GM12878 (cell line): ENCODE measurements around the gene USP5. TPM values are rescaled to one million over a fixed set of nuclear protein-coding genes. Genes with fewer than 3 reads are reported as not detected.

Experiments
- ATAC-seq: fragments of 200-7000 bp; cut with Tn5 transposase; 3 replicates; pipeline ENCODE4 v1.9.1; 2020; ENCODE audit warnings: mild to moderate bottlenecking, moderate library complexity
- BruUV-seq: library from RNA; stranded (reverse); fragments of 400-500 nt; replicated peaks from 2 replicates; lab custom pipeline; 2021; lab: Mats Ljungman, UMichigan
- CTCF ChIA-PET: fragments of 300-600 bp; sonication (Branson Sonifier 250); formaldehyde crosslinking; extraction: SDS; loops from one replicate; lab custom pipeline; 2021; ENCODE audit warnings: inconsistent platforms; lab: Yijun Ruan, JAX
- POLR2A ChIA-PET: fragments of 350-600 bp; formaldehyde crosslinking; extraction: SDS; loops from one replicate; lab custom pipeline; 2021; ENCODE audit warnings: inconsistent platforms; lab: Charles Lee
- RAD21 ChIA-PET: fragments of 300-600 bp; sonication (Branson Sonifier 250); formaldehyde crosslinking; loops from one replicate; lab custom pipeline; 2023; ENCODE audit warnings: antibody characterized with exemption; ENCODE audit not compliant: unreplicated experiment; lab: Charles Lee
- SMC1A ChIA-PET: fragments of 300-600 bp; sonication (Branson Sonifier 250); formaldehyde crosslinking; loops from one replicate; lab custom pipeline; 2023; ENCODE audit not compliant: unreplicated experiment, uncharacterized antibody; lab: Charles Lee
- DNase-seq: peaks from one replicate; pipeline ENCODE4 v3.0.0-alpha.2; 2011; ENCODE audit warnings: low read depth, low spot score
- FAIRE-seq: peaks from 3 replicates; lab custom pipeline; 2011; peaks lifted over from hg19 to GRCh38; lab: Jason Lieb, UNC
- H2AFZ ChIP-seq: 2 replicates; pipeline ENCODE4 v1.6.0; 2011; ENCODE audit warnings: low read depth, low read length, control low read depth; ENCODE audit not compliant: control insufficient read depth
- H3K27ac ChIP-seq: 2 replicates; pipeline ENCODE4 v1.5.1; 2011; ENCODE audit warnings: control low read depth; ENCODE audit not compliant: control insufficient read depth, insufficient read depth
- H3K27me3 ChIP-seq, 2 experiments: replicated peaks in 1 of 2; 2 replicates each; pipeline versions ENCODE4 v1.6.0 to v1.6.1; 2011; ENCODE audit warnings: low read length in 1 of 2; ENCODE audit not compliant: control insufficient read depth in 2 of 2, insufficient read depth in 2 of 2
- H3K36me3 ChIP-seq, 2 experiments: 2 replicates each; pipeline ENCODE4 v1.5.1; 2011; ENCODE audit warnings: low read length in 1 of 2; ENCODE audit not compliant: control insufficient read depth in 2 of 2, insufficient read depth in 2 of 2
- H3K4me1 ChIP-seq: 2 replicates; pipeline ENCODE4 v1.6.1; 2011; ENCODE audit warnings: mild to moderate bottlenecking, low read length, moderate library complexity, mixed read lengths; ENCODE audit not compliant: control insufficient read depth, insufficient read depth
- H3K4me2 ChIP-seq: 2 replicates; pipeline ENCODE4 v1.6.0; 2011; ENCODE audit warnings: control low read depth; ENCODE audit not compliant: control insufficient read depth, insufficient read depth
- H3K4me3 ChIP-seq: fragments of 200-600 bp; sonication (generic); 2 replicates; pipeline ENCODE4 v1.5.1; 2016
- H3K79me2 ChIP-seq: 2 replicates; pipeline ENCODE4 v1.6.0; 2011; ENCODE audit warnings: low read length; ENCODE audit not compliant: control insufficient read depth, insufficient read depth
- H3K9ac ChIP-seq: 2 replicates; pipeline ENCODE4 v1.8.0; 2011; ENCODE audit warnings: low read length, control low read depth, mixed read lengths; ENCODE audit not compliant: control insufficient read depth, insufficient read depth
- H3K9me3 ChIP-seq: replicated peaks from 3 replicates; pipeline ENCODE4 v1.5.1; 2011; ENCODE audit warnings: mild to moderate bottlenecking, low read length; ENCODE audit not compliant: control insufficient read depth, insufficient read depth
- H4K20me1 ChIP-seq: 2 replicates; pipeline ENCODE4 v1.6.0; 2011; ENCODE audit not compliant: control insufficient read depth, insufficient read depth
- ASH2L ChIP-seq: fragments of 300-600, 200-600 bp; sonication (generic); IDR thresholded peaks from 2 replicates; pipeline ENCODE4 v1.6.1; 2017; ENCODE audit warnings: low read depth, mild to moderate bottlenecking, borderline replicate concordance
- DPF2 ChIP-seq: fragments of 450-650 bp; IDR thresholded peaks from 2 replicates; pipeline ENCODE4 v1.6.1; 2017; ENCODE audit warnings: mild to moderate bottlenecking
- FOXK2 ChIP-seq: fragments of 450-650 bp; IDR thresholded peaks from 2 replicates; pipeline ENCODE4 v1.6.1; 2017; ENCODE audit warnings: mild to moderate bottlenecking, moderate library complexity
- HDAC6 ChIP-seq: fragments of 200-600 bp; sonication (generic); IDR thresholded peaks from one replicate; pipeline ENCODE4 v1.8.0; 2017; ENCODE audit warnings: antibody characterized with exemption; ENCODE audit not compliant: unreplicated experiment
- JUNB ChIP-seq: IDR thresholded peaks from 2 replicates; pipeline ENCODE4 v1.6.1; 2016; ENCODE audit warnings: antibody characterized with exemption, mild to moderate bottlenecking
- NBN ChIP-seq: fragments of 450-650 bp; IDR thresholded peaks from 2 replicates; pipeline ENCODE4 v1.6.1; 2016
- NFYB ChIP-seq: IDR thresholded peaks from 2 replicates; pipeline ENCODE4 v1.6.1; 2011; ENCODE audit warnings: low read depth, mild to moderate bottlenecking, low read length, improper control_type of control experiment, moderate library complexity; ENCODE audit not compliant: insufficient read depth
- RCOR1 ChIP-seq: conservative IDR thresholded peaks from 2 replicates; pipeline ENCODE4 v1.6.1; 2012; ENCODE audit warnings: low read depth, low read length, improper control_type of control experiment
- SREBF2 ChIP-seq: IDR thresholded peaks from 2 replicates; pipeline ENCODE4 v1.6.1; 2012; ENCODE audit warnings: mild to moderate bottlenecking, low read length
- SRF ChIP-seq, 2 experiments: IDR thresholded peaks; 2 replicates each; pipeline ENCODE4 v1.6.1; 2011; ENCODE audit warnings: low read depth in 2 of 2, low read length in 2 of 2, mild to moderate bottlenecking in 1 of 2, moderate library complexity in 1 of 2
- TCF12 ChIP-seq: IDR thresholded peaks from 2 replicates; pipeline ENCODE4 v1.6.1; 2011; ENCODE audit warnings: low read depth, mild to moderate bottlenecking, low read length
- TCF7 ChIP-seq: IDR thresholded peaks from 2 replicates; pipeline ENCODE4 v1.6.1; 2014; ENCODE audit warnings: antibody characterized with exemption, borderline replicate concordance
- WGBS: methylation state at CpG from one replicate; pipeline ENCODE4 v1.1.6; 2016; ENCODE audit warnings: low lambda C conversion rate; ENCODE audit not compliant: insufficient replicate concordance, insufficient coverage; ENCODE audit errors: missing lambda C conversion rate; 5-methylcytosine and 5-hydroxymethylcytosine counted together
- in situ Hi-C: fragments of 300-500 bp; cut with MboI; formaldehyde crosslinking; loops from 9 replicates; pipeline ENCODE4 v1.14.3; 2018; ENCODE audit warnings: mixed read lengths
- intact Hi-C: fragments of 100-400 bp; cut with micrococcal nuclease; formaldehyde crosslinking; loops from one replicate; pipeline ENCODE4 v1.14.2; 2022; ENCODE audit not compliant: unreplicated experiment
- polyA plus RNA-seq, 11 experiments: library from polyadenylated mRNA; depleted of rRNA in 4 of 11; unstranded in 6 of 11; stranded (reverse) in 5 of 11; fragments of >200 nt; fragmentation: Nextera tagmentation in 4 of 11; fragmentation: Illumina TruSeq in 1 of 11; extraction: Ambion mirVana in 4 of 11; extraction: Trizol in 1 of 11; gene quantifications; 1 replicate in 1 of 11; 2 replicates in 10 of 11; pipeline versions ENCODE4 v1.2.1 to v1.2.3, GENCODE V29; 2011 to 2016; ENCODE audit warnings: inconsistent platforms in 2 of 11, missing spikeins in 2 of 11, low read depth in 1 of 11
- total RNA-seq, 4 experiments: library from RNA; depleted of rRNA in 3 of 4; stranded (reverse); fragments of >200 nt in 3 of 4; fragmentation: Illumina TruSeq in 1 of 4; extraction: Trizol in 1 of 4; gene quantifications; 2 replicates each; pipeline versions ENCODE4 v1.2.1 to v1.2.3, GENCODE V29; 2013 to 2021
- TF ChIP-seq, protein P1 (sequence below): fragments of 450-650 bp; conservative IDR thresholded peaks from 2 replicates; pipeline ENCODE4 v1.6.1; 2017; ENCODE audit warnings: mild to moderate bottlenecking, moderate library complexity
- TF ChIP-seq, protein P2 (sequence below): fragments of 450-650 bp; formaldehyde crosslinking; IDR thresholded peaks from 2 replicates; pipeline ENCODE4 v1.4.0; 2020; ENCODE audit warnings: mild to moderate bottlenecking, moderate library complexity

The USP5 gene
- total and polyA plus RNA-seq, 10 of the 15 experiments (the other 5 are each of a cell fraction or from before 2014, with no cell fraction given), result 2.5 to 124 (median 74.6) TPM

DNA sequence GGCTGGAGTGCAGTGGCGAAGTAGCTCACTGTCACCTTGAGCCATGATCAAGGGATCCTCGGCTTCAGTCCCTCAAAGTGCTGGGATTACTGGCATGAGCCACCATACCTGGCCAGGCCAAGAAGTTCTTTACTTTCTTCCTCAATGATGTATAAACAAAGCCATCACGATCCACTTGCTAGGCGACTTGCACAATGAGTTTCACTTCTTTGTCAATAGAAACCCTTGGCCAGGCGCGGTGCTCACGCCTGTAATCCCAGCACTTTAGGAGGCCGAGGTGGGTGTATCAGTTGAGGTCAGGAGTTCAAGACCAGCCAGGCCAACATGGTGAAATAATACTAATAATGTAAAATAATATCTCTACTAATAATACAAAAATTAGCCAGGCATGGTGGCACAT is 35.5 kb downstream of the USP5 start:
- no peak for FAIRE-seq
- in situ Hi-C loops, result no loop called here
- Histone ChIP-seq H3K27ac (no peak overlapping the region), H3K9ac (no peak overlapping the region), H3K36me3 (peaks cover 0 to 9% of the 10 kb centered on the region in 2 experiments; a peak in 3 of 4 replicates), H3K4me1 (peaks cover 12% of the 10 kb centered on the region), H4K20me1 (no peaks in the 10 kb centered on the region), H2AFZ (no peak overlapping the region), H3K27me3 (no peaks in the 10 kb centered on the region), H3K4me2 (no peak overlapping the region), H3K79me2 (no peaks in the 10 kb centered on the region), H3K4me3 (no peak overlapping the region), H3K9me3 (no peaks in the 10 kb centered on the region)
- SMC1A ChIA-PET, result no interaction called here
- POLR2A ChIA-PET, result interaction anchor here (0.6 to 1.4 kb wide), 2 partner anchors 14 to 236 kb away, joined by 3 read pairs; partner anchors contain the start of gene SPSB2
- ATAC-seq, result no peak
- RAD21 ChIA-PET, result interaction anchor here (1.4 kb wide), 1 partner anchor 15 kb away, joined by 4 read pairs; the partner anchor contains the start of gene SPSB2
- CTCF ChIA-PET, result interaction anchor here (0.7 to 1.8 kb wide), 2 partner anchors 15 to 252 kb away, joined by 3 to 8 read pairs; partner anchors contain the start of gene SPSB2
- no peak for DNase-seq
- 91% methylated on average over 8 of the region's 8 CpGs for WGBS
- TF ChIP-seq HDAC6 (no peak), NBN (no peak), JUNB (no peak), DPF2 (no peak), SREBF2 (no peak), TCF12 (no peak), SRF (IDR thresholded peaks at IDR 0.05; ENCODE audit: low read depth in 2 of 2, low read length in 2 of 2) (no peak), NFYB (no peak), FOXK2 (no peak), RCOR1 (no peak), ASH2L (no peak), TCF7 (no peak)
- TF ChIP-seq, protein P1, sequence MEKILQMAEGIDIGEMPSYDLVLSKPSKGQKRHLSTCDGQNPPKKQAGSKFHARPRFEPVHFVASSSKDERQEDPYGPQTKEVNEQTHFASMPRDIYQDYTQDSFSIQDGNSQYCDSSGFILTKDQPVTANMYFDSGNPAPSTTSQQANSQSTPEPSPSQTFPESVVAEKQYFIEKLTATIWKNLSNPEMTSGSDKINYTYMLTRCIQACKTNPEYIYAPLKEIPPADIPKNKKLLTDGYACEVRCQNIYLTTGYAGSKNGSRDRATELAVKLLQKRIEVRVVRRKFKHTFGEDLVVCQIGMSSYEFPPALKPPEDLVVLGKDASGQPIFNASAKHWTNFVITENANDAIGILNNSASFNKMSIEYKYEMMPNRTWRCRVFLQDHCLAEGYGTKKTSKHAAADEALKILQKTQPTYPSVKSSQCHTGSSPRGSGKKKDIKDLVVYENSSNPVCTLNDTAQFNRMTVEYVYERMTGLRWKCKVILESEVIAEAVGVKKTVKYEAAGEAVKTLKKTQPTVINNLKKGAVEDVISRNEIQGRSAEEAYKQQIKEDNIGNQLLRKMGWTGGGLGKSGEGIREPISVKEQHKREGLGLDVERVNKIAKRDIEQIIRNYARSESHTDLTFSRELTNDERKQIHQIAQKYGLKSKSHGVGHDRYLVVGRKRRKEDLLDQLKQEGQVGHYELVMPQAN, result no peak
- TF ChIP-seq, protein P2, sequence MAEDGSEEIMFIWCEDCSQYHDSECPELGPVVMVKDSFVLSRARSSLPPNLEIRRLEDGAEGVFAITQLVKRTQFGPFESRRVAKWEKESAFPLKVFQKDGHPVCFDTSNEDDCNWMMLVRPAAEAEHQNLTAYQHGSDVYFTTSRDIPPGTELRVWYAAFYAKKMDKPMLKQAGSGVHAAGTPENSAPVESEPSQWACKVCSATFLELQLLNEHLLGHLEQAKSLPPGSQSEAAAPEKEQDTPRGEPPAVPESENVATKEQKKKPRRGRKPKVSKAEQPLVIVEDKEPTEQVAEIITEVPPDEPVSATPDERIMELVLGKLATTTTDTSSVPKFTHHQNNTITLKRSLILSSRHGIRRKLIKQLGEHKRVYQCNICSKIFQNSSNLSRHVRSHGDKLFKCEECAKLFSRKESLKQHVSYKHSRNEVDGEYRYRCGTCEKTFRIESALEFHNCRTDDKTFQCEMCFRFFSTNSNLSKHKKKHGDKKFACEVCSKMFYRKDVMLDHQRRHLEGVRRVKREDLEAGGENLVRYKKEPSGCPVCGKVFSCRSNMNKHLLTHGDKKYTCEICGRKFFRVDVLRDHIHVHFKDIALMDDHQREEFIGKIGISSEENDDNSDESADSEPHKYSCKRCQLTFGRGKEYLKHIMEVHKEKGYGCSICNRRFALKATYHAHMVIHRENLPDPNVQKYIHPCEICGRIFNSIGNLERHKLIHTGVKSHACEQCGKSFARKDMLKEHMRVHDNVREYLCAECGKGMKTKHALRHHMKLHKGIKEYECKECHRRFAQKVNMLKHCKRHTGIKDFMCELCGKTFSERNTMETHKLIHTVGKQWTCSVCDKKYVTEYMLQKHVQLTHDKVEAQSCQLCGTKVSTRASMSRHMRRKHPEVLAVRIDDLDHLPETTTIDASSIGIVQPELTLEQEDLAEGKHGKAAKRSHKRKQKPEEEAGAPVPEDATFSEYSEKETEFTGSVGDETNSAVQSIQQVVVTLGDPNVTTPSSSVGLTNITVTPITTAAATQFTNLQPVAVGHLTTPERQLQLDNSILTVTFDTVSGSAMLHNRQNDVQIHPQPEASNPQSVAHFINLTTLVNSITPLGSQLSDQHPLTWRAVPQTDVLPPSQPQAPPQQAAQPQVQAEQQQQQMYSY (CRISPR knock-in tag), result no peak
- BruUV-seq, result no TSS peak
- intact Hi-C loops, result no loop called here
